NCI-H2029 treated with DMSO at 0.1 percent for 48 hours (cell line): ENCODE data around the gene PID1.

Source experiments
- DNase-seq: peaks from one replicate; lab custom pipeline; 2025; lab: John Stamatoyannopoulos, UW

Gene PID1

DNA sequence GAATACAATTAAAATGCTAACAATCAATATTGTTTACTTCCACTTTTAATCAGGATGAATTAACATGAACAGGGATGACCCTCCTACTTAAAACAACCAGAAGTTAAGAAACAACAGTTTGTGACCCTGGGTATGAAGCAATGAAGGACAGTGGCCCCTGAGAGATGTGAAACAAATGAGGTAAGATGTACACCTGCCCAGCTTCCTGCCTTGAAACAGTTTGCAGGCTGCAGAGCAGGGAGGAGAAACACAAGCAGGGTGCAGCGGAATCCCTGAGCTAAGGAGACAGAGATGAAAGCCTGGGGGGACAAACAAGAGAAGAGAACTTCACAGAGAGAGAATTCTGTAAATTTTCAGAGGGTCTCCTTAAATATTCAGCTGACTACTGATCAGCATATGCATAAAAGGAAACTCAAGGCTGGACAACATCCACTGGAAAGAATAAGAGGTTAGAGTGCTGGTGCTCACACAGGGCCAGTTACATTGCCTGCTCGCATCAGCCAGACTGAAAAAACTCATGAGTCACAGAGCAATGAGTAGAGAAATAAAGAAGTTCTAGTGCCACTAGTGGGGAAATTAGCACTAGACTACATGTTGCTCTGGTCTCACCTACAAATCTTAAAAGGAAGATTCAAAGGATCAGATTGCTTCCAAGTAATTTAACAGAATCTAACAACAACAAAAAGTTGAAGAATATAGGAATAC lies 106.4 kb downstream of the PID1 start:
- no peak for DNase-seq

DNA sequence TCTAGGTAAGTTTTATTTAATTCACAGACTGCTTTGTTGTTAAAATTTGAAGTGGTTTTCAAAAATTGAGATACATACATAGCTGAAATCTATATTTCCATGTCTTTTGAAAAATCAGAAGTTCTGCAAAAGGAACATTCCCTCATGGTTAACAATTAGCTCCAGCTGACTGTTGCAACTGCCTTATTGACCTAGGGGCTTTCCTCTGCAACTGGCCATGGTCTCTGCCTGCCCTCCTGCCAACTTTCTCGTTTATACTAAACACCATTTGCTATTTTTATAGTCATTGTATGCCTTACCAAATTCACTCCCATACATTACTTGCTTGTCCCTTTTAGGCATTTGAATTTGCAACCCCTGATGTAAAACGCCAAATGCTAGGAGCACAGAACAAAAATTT lies 107.2 kb downstream of the PID1 start:
- DNase-seq = no peak

DNA sequence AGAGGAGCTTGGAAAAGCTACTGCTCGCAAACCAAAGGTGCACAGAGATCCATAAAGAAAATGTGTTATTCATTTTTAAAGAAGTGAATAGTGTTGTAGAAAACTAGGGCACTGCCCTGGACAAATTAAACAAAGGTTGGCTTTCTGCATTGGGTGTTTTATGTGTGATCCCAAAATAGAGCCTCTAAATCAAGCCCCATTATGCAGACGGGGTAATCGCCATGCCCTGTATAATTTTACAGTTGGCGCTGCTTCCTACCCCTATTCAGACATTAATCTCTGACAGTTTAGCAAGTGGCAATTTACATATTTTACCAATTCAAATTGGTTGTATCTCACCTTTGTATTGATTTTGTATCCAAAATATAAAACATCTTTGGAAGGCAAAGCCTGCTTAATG lies 109.1 kb downstream of the PID1 start:
- DNase-seq = no peak

DNA sequence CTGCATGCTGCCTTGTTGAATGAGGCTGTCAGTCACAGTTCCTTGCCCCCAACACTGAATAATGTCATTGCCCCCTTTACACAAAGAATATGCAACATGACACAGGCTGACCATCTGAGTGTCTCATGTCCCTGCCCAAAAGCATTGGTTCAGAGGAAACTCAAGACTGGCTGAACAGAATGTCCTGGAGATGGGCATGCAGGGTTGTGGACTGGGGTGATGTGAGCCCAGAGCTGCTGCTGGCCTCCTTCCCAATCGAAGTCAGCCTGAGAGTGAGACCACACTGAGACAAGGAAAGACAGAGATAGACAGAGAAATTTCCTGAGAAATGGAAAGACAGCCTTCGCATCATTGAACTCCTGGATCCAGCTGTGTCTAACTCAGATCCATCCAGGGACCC lies 110.1 kb downstream of the PID1 start:
- DNase-seq = no peak

DNA sequence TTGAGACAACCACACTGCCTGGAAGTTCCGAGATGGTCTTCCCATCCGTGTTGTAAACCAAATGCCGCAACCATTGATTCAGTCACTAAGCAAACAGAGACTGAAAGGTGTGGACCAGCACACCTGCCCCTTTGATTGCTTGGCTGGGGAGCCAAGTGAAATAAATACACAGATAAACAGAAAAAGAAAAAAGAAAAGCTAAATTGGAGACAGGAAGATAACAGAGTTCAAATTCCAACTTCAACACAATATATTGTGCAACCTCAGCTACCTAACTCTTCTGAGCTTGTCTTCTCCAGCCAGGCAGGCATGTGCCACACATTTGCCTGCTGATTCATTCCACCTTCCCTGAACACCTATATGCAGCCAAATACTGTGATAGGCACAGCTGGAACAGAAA lies 110.9 kb downstream of the PID1 start:
- DNase-seq = peak; percentile 19

DNA sequence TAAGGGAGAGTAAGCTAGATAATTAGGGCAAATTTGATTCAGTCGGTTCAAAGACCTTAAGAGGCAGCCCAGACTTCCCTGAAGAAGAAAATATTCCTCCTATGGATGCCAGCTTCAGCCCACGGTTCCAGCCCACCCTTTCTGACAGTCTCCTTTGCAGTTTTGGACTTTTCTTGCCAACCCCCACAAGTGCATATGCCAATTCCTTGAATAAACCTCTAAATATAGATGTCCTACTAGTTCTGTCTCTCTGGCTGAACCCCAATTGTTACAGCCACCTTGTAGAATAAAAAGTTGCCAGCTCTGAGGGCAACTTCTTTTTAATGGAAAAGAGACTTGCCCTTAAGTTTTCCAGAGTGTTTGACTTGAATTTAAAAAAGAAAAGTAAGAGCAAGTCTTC lies 111.7 kb downstream of the PID1 start:
- DNase-seq = no peak

DNA sequence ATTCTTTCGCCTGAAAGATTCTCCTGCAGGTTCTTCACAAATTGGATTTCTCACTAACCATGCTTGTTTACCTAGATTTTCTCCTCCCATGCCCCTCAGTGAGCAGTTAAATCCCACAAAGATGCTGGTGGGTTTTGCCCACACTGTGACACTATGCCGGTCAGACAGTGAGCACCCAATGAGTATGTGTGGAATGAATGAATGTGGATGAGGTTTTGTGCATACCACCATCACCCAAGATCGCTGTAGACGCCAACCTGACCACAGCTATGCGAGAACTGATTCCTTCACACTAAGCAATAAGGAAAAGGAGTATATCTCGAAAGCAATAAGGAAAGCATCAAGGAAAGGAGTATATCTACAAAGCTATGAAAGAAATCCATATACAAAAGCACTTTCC lies 116.7 kb downstream of the PID1 start:
- no peak for DNase-seq

DNA sequence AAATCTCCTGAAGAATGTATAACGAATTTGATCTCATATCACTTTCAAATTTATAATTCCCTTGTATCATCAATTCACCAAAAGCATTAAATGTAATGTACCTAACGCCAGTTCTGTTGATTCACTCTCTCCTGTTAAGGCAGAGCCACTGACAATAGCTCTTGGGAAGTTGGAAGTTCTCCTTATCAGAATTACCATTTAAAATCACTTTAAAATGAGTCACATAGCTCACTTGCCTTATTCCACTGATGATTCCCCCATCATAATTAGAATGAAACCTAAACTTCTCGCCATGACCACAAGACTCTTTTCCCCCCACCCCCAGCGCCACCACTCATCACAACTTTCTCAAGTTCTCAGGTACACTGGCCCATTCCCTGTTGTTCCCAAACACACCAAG lies 117.1 kb downstream of the PID1 start:
- DNase-seq = no peak

DNA sequence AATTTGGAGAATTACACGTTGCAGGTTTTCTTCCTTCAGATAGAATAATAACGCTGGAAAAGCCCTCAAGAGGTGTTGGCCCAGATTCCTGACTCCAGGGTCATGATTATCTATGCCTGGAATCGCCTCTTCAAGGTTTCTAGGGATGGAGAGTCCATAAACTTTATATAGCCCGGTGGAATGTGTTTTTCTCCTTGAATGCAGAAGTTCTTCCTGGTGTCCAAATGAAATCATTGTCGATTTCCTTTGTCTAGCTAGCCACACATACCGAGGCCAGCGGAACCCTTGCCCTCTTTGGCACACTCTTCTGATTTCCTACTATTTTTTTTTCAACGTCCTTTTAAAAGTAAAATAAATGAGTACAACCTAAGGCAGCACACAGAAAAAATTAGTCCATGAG lies 117.8 kb downstream of the PID1 start:
- DNase-seq = no peak

DNA sequence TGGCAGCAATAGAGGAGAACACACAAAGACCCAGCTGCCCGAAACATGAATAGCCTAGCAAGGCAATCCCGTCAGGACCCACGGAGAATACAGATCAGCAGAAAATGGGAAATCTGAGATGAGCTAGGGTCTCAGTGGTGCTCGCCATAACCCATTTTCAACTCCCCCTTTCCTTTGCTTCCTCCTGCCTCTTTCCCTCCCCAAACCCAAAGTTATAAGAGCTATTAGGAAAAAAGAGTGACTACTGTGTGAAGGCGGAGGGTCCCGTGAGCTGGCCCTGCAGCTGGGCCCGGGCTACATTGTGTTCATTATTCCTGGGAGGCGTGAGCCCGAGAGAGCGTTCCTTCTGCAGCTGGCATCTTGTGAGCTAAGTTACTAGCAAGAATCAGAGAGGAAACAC lies 118.4 kb downstream of the PID1 start:
- DNase-seq = no peak

DNA sequence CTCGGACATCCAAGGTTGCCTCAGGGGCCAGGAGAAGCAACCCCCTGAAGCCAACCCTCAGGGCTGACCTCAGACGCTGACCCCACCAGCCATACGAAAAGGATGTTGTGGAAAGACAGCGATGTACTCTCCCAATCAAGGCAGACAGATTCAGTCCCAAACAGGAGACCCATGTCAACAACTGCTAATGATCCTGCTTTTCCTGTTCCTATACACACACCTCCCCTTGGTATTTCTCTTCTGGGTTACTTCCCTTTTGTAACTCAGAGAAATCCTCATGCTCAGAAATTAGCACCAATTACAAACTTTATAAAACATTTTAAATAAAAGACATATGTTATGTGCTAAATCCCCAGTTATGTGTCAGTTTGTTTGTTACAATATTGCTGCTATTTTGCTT lies 120.8 kb downstream of the PID1 start:
- no peak for DNase-seq

DNA sequence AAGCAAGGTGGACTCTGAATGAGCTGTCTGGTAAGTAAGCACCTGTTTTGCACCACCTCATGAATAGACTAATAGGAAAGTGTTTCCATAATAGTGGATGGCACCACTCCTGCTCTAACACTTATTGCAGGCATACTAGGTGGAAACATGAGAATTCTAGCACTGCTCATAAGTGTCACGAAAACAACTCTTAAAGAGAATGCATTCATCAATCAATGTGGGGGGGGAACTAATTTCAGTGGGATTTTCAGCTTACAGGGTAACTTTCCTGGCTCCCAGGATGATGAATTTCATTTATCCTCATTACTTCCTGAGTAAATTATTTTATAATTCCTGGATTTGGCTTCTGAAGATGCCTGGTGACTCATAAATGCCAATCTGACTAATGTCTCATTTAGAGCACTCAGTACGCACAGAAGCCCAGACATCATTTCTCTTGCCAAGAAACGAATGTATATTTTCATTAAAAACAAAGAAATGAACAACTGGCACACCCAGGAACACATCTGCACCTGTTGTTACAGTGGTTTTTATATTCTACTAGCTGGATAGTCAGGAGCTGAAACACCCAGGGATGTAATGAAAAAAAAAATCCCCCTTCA lies 129.6 kb downstream of the PID1 start:
- no peak for DNase-seq

DNA sequence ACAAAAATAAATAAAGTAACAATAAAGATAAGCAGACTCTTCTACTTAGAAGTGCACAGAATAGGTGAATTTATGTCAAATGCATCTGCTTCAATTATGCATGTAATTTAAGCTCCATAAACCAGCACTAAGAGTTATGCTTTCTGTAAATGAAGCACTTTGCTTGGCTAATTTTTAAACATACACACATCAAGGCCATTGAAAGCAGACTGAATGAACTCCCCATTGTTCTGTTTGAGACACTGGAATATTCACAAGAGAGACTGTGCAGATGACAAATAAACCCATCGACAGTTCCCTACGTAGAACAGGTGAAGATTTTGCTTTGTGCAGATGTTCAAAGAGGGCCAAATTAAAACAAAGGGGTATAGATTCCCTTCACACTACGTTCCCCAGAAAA lies 133.4 kb downstream of the PID1 start:
- DNase-seq = no peak

DNA sequence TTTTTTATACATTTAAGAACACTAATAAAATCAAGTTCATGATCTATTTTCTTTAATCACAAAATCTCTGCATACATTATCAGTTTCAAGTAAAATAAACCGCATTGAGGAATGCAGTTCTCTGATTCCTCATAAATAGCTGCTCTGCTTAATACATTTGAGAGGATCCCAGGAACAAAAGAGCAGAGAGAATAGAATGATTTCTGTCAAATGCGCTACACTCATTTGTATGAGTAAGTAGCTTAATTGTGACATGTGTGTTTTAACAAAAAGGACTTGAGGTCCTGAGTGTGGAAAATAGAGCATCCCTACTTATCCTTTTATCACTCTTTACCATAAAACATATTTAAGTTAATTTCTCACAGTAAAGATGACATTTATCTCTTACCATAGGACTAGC lies 134.0 kb downstream of the PID1 start:
- DNase-seq = no peak

DNA sequence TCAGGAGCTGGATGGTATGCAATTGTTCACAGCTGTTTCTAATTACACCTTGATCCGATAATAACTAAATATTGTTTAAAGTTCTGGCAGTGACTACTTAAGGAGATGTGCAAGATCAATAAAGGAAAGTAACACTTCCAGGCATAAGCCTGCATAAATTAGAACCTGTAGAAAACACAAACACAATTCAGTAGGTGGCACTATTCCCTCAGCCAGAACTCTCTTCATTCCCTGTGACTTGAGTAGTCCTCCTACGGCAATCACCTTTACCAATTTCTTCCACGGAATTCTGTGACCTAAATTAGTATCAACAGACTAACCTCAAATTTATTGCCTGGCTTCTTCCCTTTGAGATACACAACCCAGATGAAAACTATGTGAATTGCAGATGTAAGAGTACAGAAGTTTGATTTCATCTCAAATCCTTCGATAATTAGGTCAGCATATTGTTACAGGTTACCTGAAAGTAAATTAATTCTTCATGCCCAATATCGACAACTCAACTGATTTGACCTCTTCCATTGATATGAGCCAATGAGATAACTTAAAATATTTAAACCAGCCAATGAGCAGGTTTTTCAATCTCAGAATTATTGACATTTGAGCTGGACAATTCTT lies 137.8 kb downstream of the PID1 start:
- DNase-seq = peak; percentile 75

DNA sequence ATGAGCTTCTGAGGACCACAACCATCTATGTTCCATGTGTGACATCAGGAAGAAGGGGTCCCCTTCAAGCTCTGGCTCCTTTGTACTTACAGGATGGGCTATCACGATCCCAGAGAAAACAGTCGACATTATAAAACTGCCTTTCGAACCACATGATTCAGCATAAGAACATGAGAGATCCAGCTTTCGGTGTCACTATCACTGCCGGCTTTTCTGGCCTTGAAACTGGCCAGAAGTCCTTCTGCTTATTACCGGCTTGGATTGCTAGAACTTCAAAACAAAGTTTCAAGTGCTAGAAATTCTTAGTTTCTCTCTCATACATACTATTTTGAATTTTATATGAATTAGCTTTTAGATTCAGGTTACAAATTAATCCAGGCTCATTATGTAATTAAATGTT lies 138.9 kb downstream of the PID1 start:
- no peak for DNase-seq

DNA sequence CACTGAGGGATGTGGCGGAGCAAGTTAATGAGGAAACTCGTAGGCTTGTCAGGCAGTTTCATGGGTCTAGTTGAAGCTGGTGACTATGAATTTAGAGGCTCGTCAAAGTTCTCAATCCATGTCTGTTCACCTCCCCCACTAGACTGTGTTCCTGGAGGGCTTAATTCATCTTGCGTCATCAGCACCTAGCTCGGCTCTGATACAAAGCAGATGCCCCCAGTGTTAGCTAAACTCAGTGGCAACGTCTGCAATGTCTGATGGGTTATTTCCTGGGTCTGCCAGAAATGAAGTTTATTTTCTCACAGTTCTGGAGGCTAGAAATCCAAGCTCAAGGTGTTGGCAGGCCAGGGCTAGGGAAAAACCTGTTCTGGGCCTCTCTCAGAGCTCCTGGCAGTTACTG lies 140.6 kb downstream of the PID1 start:
- no peak for DNase-seq

DNA sequence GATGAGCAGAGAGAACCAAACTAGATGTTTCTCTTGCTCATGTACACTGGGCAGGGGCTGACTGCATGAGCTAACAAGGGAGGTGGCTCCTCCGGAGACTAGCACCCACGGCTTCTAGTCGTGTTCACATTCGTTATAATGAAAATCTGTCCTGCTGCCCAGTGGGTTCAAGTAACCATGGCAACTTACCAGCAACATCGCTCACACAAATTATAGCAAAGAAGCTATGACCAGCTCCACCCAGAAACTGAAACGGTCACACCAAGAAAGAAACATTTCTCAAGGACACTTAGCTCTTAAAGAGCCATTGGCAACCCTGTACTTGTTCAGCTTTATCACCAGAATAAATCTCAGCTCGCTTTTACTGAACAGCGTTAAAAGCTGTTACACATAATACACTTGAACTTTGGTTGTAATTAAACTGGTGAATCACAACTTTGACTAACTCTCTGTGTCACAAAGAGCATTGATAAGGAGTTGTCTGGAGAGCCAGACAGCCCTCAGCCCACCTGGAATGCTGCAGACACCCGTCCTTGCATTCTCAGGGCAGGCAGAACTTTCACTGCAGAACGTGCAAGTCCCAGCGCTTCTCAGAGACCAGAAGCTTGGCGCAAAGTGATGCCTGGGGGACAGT lies 141.2 kb downstream of the PID1 start:
- DNase-seq = no peak

DNA sequence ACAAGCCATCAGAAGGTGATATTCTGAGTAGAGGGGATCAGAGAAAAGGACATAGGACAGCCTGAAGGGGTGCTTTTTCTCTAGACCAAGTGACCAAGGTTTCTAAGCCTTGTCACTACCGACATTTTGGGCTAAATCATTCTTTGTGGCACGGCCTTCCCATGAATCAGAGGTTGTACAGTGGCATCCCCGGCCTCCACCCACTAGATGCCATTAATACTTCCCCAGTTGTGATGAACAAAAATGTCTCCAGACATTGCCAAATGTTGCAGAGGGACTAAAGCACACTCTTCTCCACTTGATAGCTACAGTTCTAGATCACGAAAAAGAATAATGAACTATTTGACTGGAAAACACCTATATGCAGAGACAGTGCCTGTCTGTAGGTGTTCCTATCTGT lies 143.6 kb downstream of the PID1 start:
- no peak for DNase-seq

DNA sequence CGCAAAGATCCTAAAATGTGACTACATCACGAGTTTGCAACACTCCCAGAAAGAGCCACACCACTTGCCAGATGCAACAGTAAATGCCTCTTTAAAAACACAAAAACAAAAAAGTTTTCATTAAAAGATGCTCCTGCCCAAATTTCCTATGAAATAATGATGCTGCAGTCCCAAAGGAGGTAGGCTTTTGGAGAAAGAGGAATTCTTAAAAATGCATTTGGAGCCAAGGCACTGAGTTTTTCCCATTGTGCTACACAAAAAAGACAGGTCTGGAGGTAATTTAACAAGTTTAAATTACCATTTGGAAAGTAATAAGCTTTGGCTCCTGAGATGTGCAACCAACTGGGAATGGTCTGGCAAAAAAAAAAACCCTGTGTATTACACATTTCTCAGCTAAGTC lies 145.0 kb downstream of the PID1 start:
- no peak for DNase-seq

DNA sequence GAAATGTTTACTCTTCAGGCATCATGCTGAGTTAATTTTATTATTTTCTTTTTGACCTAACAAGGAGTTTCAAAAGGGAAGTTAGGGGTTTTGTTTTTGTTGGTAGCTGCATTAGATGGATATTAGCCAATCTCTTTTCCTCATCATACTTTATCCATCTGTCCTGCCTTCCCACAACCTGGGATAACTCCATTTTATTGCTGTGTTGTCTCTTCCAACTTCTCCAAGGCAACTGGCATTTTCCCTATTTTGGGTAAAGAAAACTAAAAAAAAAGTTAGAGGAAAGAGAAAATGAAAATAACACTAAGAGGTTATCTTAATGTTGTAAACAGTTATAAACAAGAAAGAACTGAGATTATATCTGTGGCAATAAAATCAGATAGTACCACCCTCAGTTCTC lies 147.0 kb downstream of the PID1 start:
- DNase-seq = no peak

DNA sequence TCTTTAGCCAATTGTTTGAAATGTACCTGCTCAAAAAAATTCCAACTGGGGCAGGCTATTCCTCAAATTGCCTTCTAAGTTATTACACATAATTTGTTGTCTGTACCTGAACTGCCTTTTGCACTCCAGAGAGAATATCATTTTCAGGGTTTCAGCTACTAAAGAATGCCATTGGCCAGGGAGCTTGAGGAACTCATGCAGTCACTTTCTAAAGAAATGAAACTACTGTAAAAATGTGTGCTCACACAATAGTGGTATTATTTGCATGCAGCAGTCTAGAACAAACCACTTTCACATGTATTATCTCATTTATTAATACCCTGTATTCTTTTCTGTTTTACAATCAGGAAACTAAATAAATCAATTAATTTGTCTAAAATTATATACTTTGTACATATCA lies 152.2 kb downstream of the PID1 start:
- DNase-seq = no peak

DNA sequence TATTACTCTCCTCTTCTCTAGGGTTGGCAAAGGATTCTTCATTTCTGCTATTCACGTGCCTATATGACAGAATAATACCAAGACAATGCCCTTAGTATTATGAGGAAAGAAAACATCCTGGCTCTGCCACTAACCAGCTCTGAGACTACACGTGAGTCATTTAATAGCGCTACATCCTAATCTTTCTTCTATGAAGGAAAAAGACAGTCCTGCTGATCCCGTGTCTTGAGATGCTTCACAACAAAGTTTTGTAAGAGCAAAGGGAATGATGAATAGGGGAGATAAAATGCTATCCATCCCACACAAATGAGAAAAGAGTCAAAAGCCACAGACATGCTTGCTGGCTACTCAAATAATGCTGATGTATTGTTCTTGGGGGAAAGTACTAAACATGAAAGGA lies 152.8 kb downstream of the PID1 start:
- no peak for DNase-seq
